ENCODE results near the gene CLDN10. TPM values are rescaled to one million over a fixed set of nuclear protein-coding genes. Genes with fewer than 3 reads are reported as not detected.

The CLDN10 gene
- total and polyA plus RNA-seq, 2 of the 8 experiments (the other 6 are each of a cell fraction or from before 2014, with no cell fraction given) = 41.2 to 43.6 TPM

GRCh38 chr13:95596701-95597100 is 44.2 kb downstream of the CLDN10 start:
- H3K36me3 ChIP-seq (ENCODE audit: control insufficient read depth in 2 of 4, insufficient read depth in 4 of 4, low read length in 3 of 4) = peaks cover 0 to 7% (median 2%) of the 10 kb centered on the region in 4 experiments; a peak in 3 of 8 replicates
- no peak overlapping the region for H2AFZ ChIP-seq (ENCODE audit: low read length)
- no peaks in the 10 kb centered on the region for H3K79me1 ChIP-seq (ENCODE audit: low read depth, low read length)
- no peaks in the 10 kb centered on the region for H3K23me2 ChIP-seq (ENCODE audit: low read depth, low read length)
- no peak for FAIRE-seq
- ChIA-PET CTCF (ENCODE audit: partially characterized antibody) (interaction anchor here (1.5 kb wide), 1 partner anchor 25 kb away, joined by 4 read pairs; no protein-coding TSS in a partner anchor), POLR2A (ENCODE audit: partially characterized antibody) (no interaction called here)
- no peak overlapping the region for H3K56ac ChIP-seq (replicated peaks; ENCODE audit: insufficient read length, low read depth, low read length)
- H3K79me2 ChIP-seq (ENCODE audit: control insufficient read depth in 1 of 2, insufficient read depth in 2 of 2, low read length in 2 of 2) = no peaks in the 10 kb centered on the region
- no peak overlapping the region for H3K27ac ChIP-seq (ENCODE audit: low read depth, low read length)
- H3K4me2 ChIP-seq (ENCODE audit: insufficient read depth in 1 of 2, low read depth in 2 of 2, low read length in 2 of 2) = no peak overlapping the region
- H2AK5ac ChIP-seq (ENCODE audit: low read depth, low read length) = no peak overlapping the region
- no peak overlapping the region for H3K14ac ChIP-seq (ENCODE audit: insufficient read length)
- no peak for DNase-seq (ENCODE audit: low read depth in 1 of 2, low spot score in 2 of 2)
- no peak overlapping the region for H4K8ac ChIP-seq (ENCODE audit: extremely low read depth, insufficient read depth, low read length)
- H3K4ac ChIP-seq (replicated peaks; ENCODE audit: insufficient read length, low read depth, low read length) = no peak overlapping the region
- WGBS, 2 experiments (ENCODE audit: extremely low coverage in 1 of 2, insufficient coverage in 1 of 2, insufficient read length in 1 of 2, insufficient replicate concordance in 2 of 2, low coverage in 1 of 2, low lambda C conversion rate in 2 of 2, missing lambda C conversion rate in 1 of 2) = 93% methylated on average over 1 of the region's 1 CpG; no CpG with 5 or more reads in 1 of the 2 experiments
- no peaks in the 10 kb centered on the region for H3K4me1 ChIP-seq (replicated peaks in 1 of 4; ENCODE audit: control insufficient read depth in 3 of 4, insufficient read depth in 4 of 4, low read length in 3 of 4)
- H3K27me3 ChIP-seq (replicated peaks in 1 of 4; ENCODE audit: control insufficient read depth in 3 of 4, extremely low read depth in 1 of 4, insufficient read depth in 3 of 4, low read length in 3 of 4) = no peaks in the 10 kb centered on the region
- no peak overlapping the region for H3K18ac ChIP-seq (ENCODE audit: extremely low read depth, low read length)
- H3K23ac ChIP-seq (ENCODE audit: insufficient read length) = no peak overlapping the region
- H2BK15ac ChIP-seq (ENCODE audit: low read length) = no peak overlapping the region
- H2BK20ac ChIP-seq (ENCODE audit: low read length) = no peak overlapping the region
- no peak overlapping the region for H4K91ac ChIP-seq (replicated peaks; ENCODE audit: insufficient read length, low read length)
- no peak overlapping the region for H4K5ac ChIP-seq (ENCODE audit: insufficient read length, low read depth, low read length)
- no peak for TF ChIP-seq FOSL1 (IDR thresholded peaks at IDR 0.05; ENCODE audit: insufficient read depth, low read depth, low read length)
- no peaks in the 10 kb centered on the region for H3K9me3 ChIP-seq (ENCODE audit: insufficient read depth in 2 of 2, low read depth in 1 of 2, low read length in 1 of 2)
- H3K4me3 ChIP-seq (ENCODE audit: extremely low read depth in 1 of 4, insufficient read depth in 2 of 4, low read depth in 3 of 4, low read length in 4 of 4) = no peak overlapping the region
- no peak overlapping the region for H2BK5ac ChIP-seq (ENCODE audit: low read depth, low read length)
- no peak overlapping the region for H2BK120ac ChIP-seq (replicated peaks; ENCODE audit: low read depth, low read length)
- H3K9ac ChIP-seq (replicated peaks in 1 of 4; ENCODE audit: extremely low read depth in 1 of 4, low read depth in 3 of 4, low read length in 3 of 4) = no peak overlapping the region
- H4K20me1 ChIP-seq (replicated peaks in 1 of 2; ENCODE audit: control insufficient read depth in 1 of 2, insufficient read depth in 2 of 2, low read length in 2 of 2) = no peaks in the 10 kb centered on the region
- H2BK12ac ChIP-seq (ENCODE audit: low read depth, low read length) = no peak overlapping the region
